Transverse colon (tissue), 4 donors: ENCODE results near the gene FBXO27. TPM values are rescaled to one million over a fixed set of nuclear protein-coding genes. Genes with fewer than 3 reads are reported as not detected.
"Not testable (repeated sequence)": the region's sequence is repeated elsewhere in the genome, so short reads cannot be mapped to it uniquely, and the experiment has no call there.

ENCODE experiments used
- DNase-seq: peaks from one replicate; pipeline ENCODE4 v3.0.0-alpha.2; 2019
- H3K27ac ChIP-seq, 4 donors: fragments of 200-600 bp; sonication (generic); 2 replicates each; pipeline ENCODE4 v1.5.1; 2016 to 2018; ENCODE audit warnings: inconsistent platforms in 4 of 4
- H3K27me3 ChIP-seq: fragments of 200-600 bp; sonication (generic); 2 replicates; pipeline ENCODE4 v1.5.1; 2017; ENCODE audit warnings: inconsistent platforms
- H3K36me3 ChIP-seq, 4 donors: fragments of 200-600 bp; sonication (generic); 2 replicates each; pipeline ENCODE4 v1.5.1; 2017 to 2019; ENCODE audit warnings: inconsistent platforms in 4 of 4
- H3K4me1 ChIP-seq, 4 donors: fragments of 200-600 bp; sonication (generic); 2 replicates each; pipeline ENCODE4 v1.5.1; 2017 to 2020; ENCODE audit warnings: inconsistent platforms in 4 of 4
- H3K4me3 ChIP-seq, 4 donors: fragments of 200-600 bp; sonication (generic); 1 replicate in 1 of 4; 2 replicates in 3 of 4; pipeline versions ENCODE4 v1.5.1 to v1.6.1; 2017 to 2019; ENCODE audit warnings: inconsistent platforms in 4 of 4
- H3K9me3 ChIP-seq, 2 donors: fragments of 200-600 bp; sonication (generic); 2 replicates each; pipeline ENCODE4 v1.5.1; 2017 to 2019; ENCODE audit warnings: inconsistent platforms in 2 of 2
- EP300 ChIP-seq: sonication (generic); formaldehyde crosslinking; IDR thresholded peaks from one replicate; pipeline ENCODE4 v1.6.1; 2017; ENCODE audit warnings: antibody characterized with exemption, low read depth
- POLR2A ChIP-seq: fragments of 450-650 bp; IDR thresholded peaks from one replicate; pipeline ENCODE4 v1.6.1; 2016; ENCODE audit warnings: antibody characterized with exemption, mild to moderate bottlenecking, moderate library complexity
- POLR2AphosphoS5 ChIP-seq, 3 donors: sonication (generic); formaldehyde crosslinking; IDR thresholded peaks; one replicate each; pipeline ENCODE4 v1.6.1; 2016; ENCODE audit warnings: antibody characterized with exemption in 3 of 3
- WGBS, 2 donors: methylation state at CpG; one replicate each; pipeline ENCODE4 v1.1.5; 2018; ENCODE audit warnings: low coverage in 1 of 2; 5-methylcytosine and 5-hydroxymethylcytosine counted together
- in situ Hi-C, 4 donors: fragments of 200-750 bp; cut with MboI; loops; one replicate each; pipeline versions ENCODE4 v1.15.0 to v1.15.1; 2017; ENCODE audit warnings: low sequenced_read_pairs in 3 of 4, low pct_ligation_motif_present in 1 of 4, low pct_unique_long_range_greater_than_20kb in 1 of 4
- intact Hi-C: fragments of 100-400 bp; cut with DNase I; formaldehyde crosslinking; loops from one replicate; pipeline ENCODE4 v1.15.1; 2023; ENCODE audit warnings: low total_unique reads
- total RNA-seq, 4 donors: library from RNA; depleted of rRNA; stranded (reverse); fragments of >200 nt; gene quantifications; one replicate each; pipeline ENCODE4 v1.1.0, GENCODE V29; 2016
- TF ChIP-seq, protein P1 (sequence below), 5 experiments: fragments of 200-600 bp in 3 of 5; fragments of 450-650 bp in 2 of 5; sonication (generic) in 3 of 5; IDR thresholded peaks; 1 replicate in 2 of 5; 2 replicates in 3 of 5; pipeline ENCODE4 v1.5.1; 2016 to 2017; ENCODE audit warnings: antibody characterized with exemption in 5 of 5, inconsistent platforms in 3 of 5, mild to moderate bottlenecking in 2 of 5, moderate library complexity in 1 of 5

FBXO27 gene
- total RNA-seq, 4 donors from 2014 or later, result 0.14 to 1.5 (median 1.1) TPM; not detected in 1

- 67% methylated on average over 3 of the region's 3 CpGs; no CpG with 5 or more reads in 1 of the 2 donors for WGBS, 2 donors
- TF ChIP-seq EP300, result no peak
Observed at GRCh38 chr19:38993271-38993670, 39.1 kb downstream of the FBXO27 start.

DNA sequence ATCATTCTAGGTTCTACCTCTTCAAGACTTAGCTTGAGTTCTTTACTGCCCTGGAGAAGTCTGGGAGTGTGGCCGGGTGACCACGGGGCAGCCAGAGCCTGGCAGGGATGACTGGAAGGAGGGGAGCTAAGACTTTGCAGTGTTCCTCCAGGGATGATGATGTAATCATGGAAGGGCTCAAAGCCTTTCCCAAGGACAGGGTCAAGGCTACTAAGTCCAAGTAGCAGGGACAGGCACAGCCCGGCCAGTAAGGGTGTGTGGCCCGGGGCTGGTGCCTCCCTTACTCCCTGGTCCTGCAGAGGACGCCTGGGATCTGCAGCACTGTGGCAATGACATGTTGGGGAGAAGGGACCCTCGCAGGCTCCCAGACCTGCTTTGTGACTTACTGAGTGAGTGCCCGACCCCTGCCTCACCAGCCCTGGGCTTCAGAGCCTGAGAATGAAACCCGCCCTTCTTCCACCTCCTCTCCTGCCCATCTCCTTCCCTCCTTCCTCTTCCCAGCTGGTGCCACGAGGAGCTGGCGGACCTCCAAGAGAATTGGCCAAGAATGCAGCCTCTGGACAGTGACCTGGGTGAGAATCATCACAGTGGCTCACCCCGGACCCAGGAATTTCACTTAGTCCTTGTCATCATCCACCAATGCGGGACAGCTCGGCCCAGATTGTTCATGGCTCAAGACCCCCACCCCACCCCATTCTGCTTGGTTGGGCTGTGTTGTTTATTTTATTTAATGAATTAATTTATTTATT lies 41.2 kb downstream of the FBXO27 start:
- TF ChIP-seq POLR2AphosphoS5 (IDR thresholded peaks at IDR 0.05) (no peak), POLR2A (no peak), EP300 (no peak)
- TF ChIP-seq, protein P1, sequence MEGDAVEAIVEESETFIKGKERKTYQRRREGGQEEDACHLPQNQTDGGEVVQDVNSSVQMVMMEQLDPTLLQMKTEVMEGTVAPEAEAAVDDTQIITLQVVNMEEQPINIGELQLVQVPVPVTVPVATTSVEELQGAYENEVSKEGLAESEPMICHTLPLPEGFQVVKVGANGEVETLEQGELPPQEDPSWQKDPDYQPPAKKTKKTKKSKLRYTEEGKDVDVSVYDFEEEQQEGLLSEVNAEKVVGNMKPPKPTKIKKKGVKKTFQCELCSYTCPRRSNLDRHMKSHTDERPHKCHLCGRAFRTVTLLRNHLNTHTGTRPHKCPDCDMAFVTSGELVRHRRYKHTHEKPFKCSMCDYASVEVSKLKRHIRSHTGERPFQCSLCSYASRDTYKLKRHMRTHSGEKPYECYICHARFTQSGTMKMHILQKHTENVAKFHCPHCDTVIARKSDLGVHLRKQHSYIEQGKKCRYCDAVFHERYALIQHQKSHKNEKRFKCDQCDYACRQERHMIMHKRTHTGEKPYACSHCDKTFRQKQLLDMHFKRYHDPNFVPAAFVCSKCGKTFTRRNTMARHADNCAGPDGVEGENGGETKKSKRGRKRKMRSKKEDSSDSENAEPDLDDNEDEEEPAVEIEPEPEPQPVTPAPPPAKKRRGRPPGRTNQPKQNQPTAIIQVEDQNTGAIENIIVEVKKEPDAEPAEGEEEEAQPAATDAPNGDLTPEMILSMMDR (IDR thresholded peaks at IDR 0.05), result no peak
- Histone ChIP-seq H3K27me3 (peaks cover 4% of the 10 kb centered on the region), H3K4me3 (no peak overlapping the region), H3K36me3 (no peaks in the 10 kb centered on the region), H3K4me1 (no peaks in the 10 kb centered on the region), H3K27ac (no peak overlapping the region), H3K9me3 (no peaks in the 10 kb centered on the region)
- intact Hi-C loops, result no loop called here
- 51 to 69% methylated on average over 4 to 12 of the region's 13 CpGs for WGBS, 2 donors
- DNase-seq, result no peak
- in situ Hi-C loops, result no loop called here

More at GRCh38 chr19:38993271-38993670, 39.1 kb downstream of the FBXO27 start:
- Histone ChIP-seq H3K27me3 (peaks cover 4% of the 10 kb centered on the region), H3K4me3 (no peak overlapping the region), H3K36me3 (no peaks in the 10 kb centered on the region), H3K4me1 (no peaks in the 10 kb centered on the region), H3K9me3 (no peaks in the 10 kb centered on the region), H3K27ac (no peak overlapping the region)
- in situ Hi-C loops (no loop called here), intact Hi-C loops (no loop called here)
- no peak for DNase-seq

DNA sequence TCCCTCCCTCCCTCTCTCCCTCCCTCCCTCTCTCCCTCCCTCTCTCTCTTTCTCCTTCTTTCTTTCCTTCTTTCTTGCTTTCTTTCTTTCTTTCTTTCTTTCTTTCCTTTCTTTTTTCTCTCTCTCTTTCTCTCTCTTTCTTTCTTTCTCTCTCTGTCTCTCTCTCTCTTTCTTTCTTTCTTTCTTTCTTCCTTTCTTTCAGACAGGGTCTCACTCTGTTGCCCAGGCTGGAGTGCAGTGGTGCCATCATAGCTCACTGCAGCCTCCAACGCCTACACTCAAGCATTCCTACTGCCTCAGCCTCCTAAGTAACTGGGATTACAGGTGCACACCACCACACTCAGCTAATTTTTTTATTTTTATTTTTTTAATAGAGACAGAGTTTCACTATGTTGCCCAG lies 42.7 kb downstream of the FBXO27 start:
- DNase-seq, H3K27ac ChIP-seq, H3K4me3 ChIP-seq, H3K4me1 ChIP-seq, H3K9me3 ChIP-seq, H3K27me3 ChIP-seq, in situ Hi-C loops, H3K36me3 ChIP-seq, intact Hi-C loops: not testable (repeated sequence)
- 38 to 50% methylated on average over 1 of the region's 1 CpG for WGBS, 2 donors

- in situ Hi-C loops, result no loop called here
- no peak for DNase-seq
- H3K9me3 ChIP-seq, result no peaks in the 10 kb centered on the region
- intact Hi-C loops, result no loop called here
- no peak overlapping the region for H3K27ac ChIP-seq
- H3K4me3 ChIP-seq, result no peak overlapping the region
- peaks cover 4% of the 10 kb centered on the region for H3K27me3 ChIP-seq
- H3K36me3 ChIP-seq, result no peaks in the 10 kb centered on the region
- no peaks in the 10 kb centered on the region for H3K4me1 ChIP-seq
- WGBS, 2 donors, result 9 to 83% methylated on average over 1 to 12 of the region's 12 CpGs
- no peak for TF ChIP-seq POLR2AphosphoS5 (IDR thresholded peaks at IDR 0.05)
- TF ChIP-seq EP300, result no peak
- TF ChIP-seq, protein P1 (IDR thresholded peaks at IDR 0.05), result no peak
- TF ChIP-seq POLR2A, result no peak
Observed at GRCh38 chr19:38989066-38989605, 43.2 kb downstream of the FBXO27 start.

DNA sequence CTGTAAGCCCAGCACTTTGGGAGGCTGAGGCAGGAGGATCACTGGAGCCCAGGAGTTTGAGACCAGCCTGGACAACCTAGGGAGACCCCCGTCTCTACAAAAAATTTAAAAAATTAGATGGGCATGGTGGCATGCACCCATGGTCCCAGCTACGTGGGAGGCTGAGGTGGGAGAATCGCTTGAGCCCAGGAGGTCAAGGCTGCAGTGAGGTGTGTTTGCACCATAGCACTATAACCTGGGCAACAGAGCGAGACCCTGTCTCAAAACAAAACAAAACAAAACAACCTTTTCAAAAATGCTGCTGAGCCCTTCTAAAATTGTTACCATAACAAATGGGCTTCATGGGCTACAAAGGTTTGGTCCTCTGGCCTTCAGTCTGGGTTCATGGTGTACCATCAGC lies 43.7 kb downstream of the FBXO27 start:
- H3K9me3 ChIP-seq, DNase-seq, H3K36me3 ChIP-seq, in situ Hi-C loops, H3K27ac ChIP-seq, H3K4me1 ChIP-seq, H3K4me3 ChIP-seq, intact Hi-C loops, H3K27me3 ChIP-seq: not testable (repeated sequence)
- 88% methylated on average over 3 to 4 of the region's 4 CpGs for WGBS, 2 donors

GRCh38 chr19:38987745-38988144 lies 44.6 kb downstream of the FBXO27 start:
- H3K9me3 ChIP-seq, H3K27ac ChIP-seq, H3K4me1 ChIP-seq, H3K27me3 ChIP-seq, in situ Hi-C loops, H3K36me3 ChIP-seq, DNase-seq, intact Hi-C loops, H3K4me3 ChIP-seq: not testable (repeated sequence)
- 75 to 87% methylated on average over 2 to 6 of the region's 6 CpGs for WGBS, 2 donors
